B cell (primary cell): ENCODE data around the gene CST1. TPM values are rescaled to one million over a fixed set of nuclear protein-coding genes. Genes with fewer than 3 reads are reported as not detected.
"Not testable (repeated sequence)": the region's sequence is repeated elsewhere in the genome, so short reads cannot be mapped to it uniquely, and the experiment has no call there.

ENCODE experiments used
- ATAC-seq: fragments of 200-7000 bp; cut with Tn5 transposase; one replicate; pipeline ENCODE4 v1.10.0; 2021; ENCODE audit warnings: low read depth, mild to moderate bottlenecking, moderate number of reproducible peaks, moderate library complexity
- CTCF ChIA-PET: fragments of 350-600 bp; sonication (Branson Sonifier 250); formaldehyde crosslinking; loops from one replicate; lab custom pipeline; 2021; ENCODE audit warnings: antibody characterized with exemption, inconsistent platforms; lab: Charles Lee
- POLR2A ChIA-PET: fragments of 350-600 bp; sonication (Branson Sonifier 250); formaldehyde crosslinking; loops from one replicate; lab custom pipeline; 2021; ENCODE audit warnings: antibody characterized with exemption; lab: Charles Lee
- DNase-seq: peaks from one replicate; pipeline ENCODE4 v3.0.0; 2013
- H2AFZ ChIP-seq: 2 replicates; pipeline ENCODE4 v1.6.1; 2012; ENCODE audit warnings: mild to moderate bottlenecking, low read depth, low read length; ENCODE audit not compliant: insufficient read depth, poor library complexity, severe bottlenecking
- H3K27ac ChIP-seq, 2 donors: 1 replicate in 1 of 2; 2 replicates in 1 of 2; pipeline ENCODE4 v1.5.1; 2012 to 2013; ENCODE audit warnings: low read length in 2 of 2, mild to moderate bottlenecking in 2 of 2, moderate library complexity in 1 of 2
- H3K27me3 ChIP-seq, 4 experiments: fragments of 200-600 bp in 1 of 4; sonication (generic) in 1 of 4; replicated peaks in 1 of 4; 1 replicate in 2 of 4; 2 replicates in 2 of 4; pipeline versions ENCODE4 v1.6.1 to v1.7.0; 2013 to 2016; ENCODE audit warnings: low read length in 3 of 4, mild to moderate bottlenecking in 2 of 4, mixed read lengths in 1 of 4, moderate library complexity in 1 of 4; ENCODE audit not compliant: insufficient read depth in 4 of 4, control insufficient read depth in 3 of 4; ENCODE audit errors: control extremely low read depth in 1 of 4
- H3K36me3 ChIP-seq, 2 experiments: replicated peaks in 1 of 2; 1 replicate in 1 of 2; 2 replicates in 1 of 2; pipeline versions ENCODE4 v1.6.1 to v1.7.1; 2013; ENCODE audit warnings: low read length in 1 of 2; ENCODE audit not compliant: insufficient read depth in 2 of 2, control insufficient read depth in 1 of 2; ENCODE audit errors: control extremely low read depth in 1 of 2, extremely low read depth in 1 of 2
- H3K4me1 ChIP-seq, 2 donors: fragments of 200-600 bp in 1 of 2; sonication (generic) in 1 of 2; 1 replicate in 1 of 2; 2 replicates in 1 of 2; pipeline versions ENCODE4 v1.5.1 to v1.6.1; 2013 to 2017; ENCODE audit warnings: low read length in 2 of 2; ENCODE audit not compliant: control insufficient read depth in 2 of 2, insufficient read depth in 2 of 2
- H3K4me2 ChIP-seq: replicated peaks from 2 replicates; pipeline ENCODE3; 2012; ENCODE audit warnings: mild to moderate bottlenecking, low read depth, low read length; ENCODE audit not compliant: poor library complexity, severe bottlenecking
- H3K4me3 ChIP-seq, 5 experiments: fragments of 200-600 bp in 1 of 5; sonication (generic) in 1 of 5; 1 replicate in 3 of 5; 2 replicates in 2 of 5; pipeline versions ENCODE4 v1.5.1 to v1.7.0; 2011 to 2016; ENCODE audit warnings: low read length in 4 of 5, mild to moderate bottlenecking in 4 of 5, low read depth in 2 of 5, control low read depth in 1 of 5, moderate library complexity in 1 of 5; ENCODE audit not compliant: insufficient read depth in 1 of 5; ENCODE audit errors: control extremely low read depth in 1 of 5, extremely low read depth in 1 of 5
- H3K79me2 ChIP-seq: fragments of 200-600 bp; sonication (generic); one replicate; pipeline ENCODE4 v1.6.0; 2016; ENCODE audit warnings: low read length; ENCODE audit not compliant: control insufficient read depth, insufficient read depth
- H3K9ac ChIP-seq: fragments of 200-600 bp; sonication (generic); 2 replicates; pipeline ENCODE4 v1.6.1; 2017; ENCODE audit warnings: mild to moderate bottlenecking, low read length, moderate library complexity
- H3K9me3 ChIP-seq, 3 donors: one replicate each; pipeline versions ENCODE4 v1.6.1 to v1.7.1; 2013; ENCODE audit warnings: low read length in 2 of 3; ENCODE audit not compliant: control insufficient read depth in 2 of 3, insufficient read depth in 1 of 3; ENCODE audit errors: control extremely low read depth in 1 of 3
- H4K20me1 ChIP-seq: 2 replicates; pipeline ENCODE4 v1.6.0; 2012; ENCODE audit warnings: mild to moderate bottlenecking, low read length; ENCODE audit not compliant: insufficient read depth, control insufficient read depth, poor library complexity, severe bottlenecking
- H3K27ac Mint-ChIP-seq: one replicate; pipeline ENCODE4 v1.8.0; 2021; ENCODE audit warnings: mixed read lengths
- H3K27me3 Mint-ChIP-seq: one replicate; pipeline ENCODE4 v1.8.0; 2021; ENCODE audit warnings: mixed read lengths
- H3K4me1 Mint-ChIP-seq: one replicate; pipeline ENCODE4 v1.8.0; 2021; ENCODE audit warnings: mixed read lengths
- H3K4me3 Mint-ChIP-seq: one replicate; pipeline ENCODE4 v1.8.0; 2021; ENCODE audit warnings: mixed read lengths
- H3K9me3 Mint-ChIP-seq: one replicate; pipeline ENCODE4 v1.8.0; 2022; ENCODE audit warnings: mixed read lengths; ENCODE audit not compliant: insufficient read depth
- EZH2 ChIP-seq: IDR thresholded peaks from 2 replicates; pipeline ENCODE4 v1.6.1; 2012; ENCODE audit warnings: borderline replicate concordance, low read depth, mild to moderate bottlenecking, moderate library complexity, low read length; ENCODE audit not compliant: insufficient read depth, poor library complexity, severe bottlenecking
- WGBS: methylation state at CpG from one replicate; pipeline ENCODE4 v1.1.5; 2013; ENCODE audit warnings: missing lambda C conversion rate; ENCODE audit not compliant: insufficient coverage; 5-methylcytosine and 5-hydroxymethylcytosine counted together
- intact Hi-C: fragments of 100-400 bp; cut with micrococcal nuclease; formaldehyde crosslinking; loops from one replicate; pipeline ENCODE4 v1.10.0; 2022
- polyA plus RNA-seq: library from polyadenylated mRNA; depleted of rRNA; stranded (reverse); fragments of >200 nt; gene quantifications from 2 replicates; pipeline ENCODE4 v1.2.3, GENCODE V29; 2012
- total RNA-seq, 2 donors: library from RNA; stranded (reverse); fragments of 120-200 nt in 1 of 2; gene quantifications; 1 replicate in 1 of 2; 2 replicates in 1 of 2; pipeline versions ENCODE4 v1.2.3 to v1.2.4, GENCODE V29; 2013 to 2022
- TF ChIP-seq, protein P1 (sequence below): fragments of 200-600 bp; IDR thresholded peaks from one replicate; pipeline ENCODE4 v1.8.0; 2022; ENCODE audit warnings: antibody characterized with exemption, mild to moderate bottlenecking

Gene CST1
- total and polyA plus RNA-seq, 2 donors (not counting 1 experiment from before 2014, with no cell fraction given), result not detected

GRCh38 chr20:23755131-23755611 lies 4.4 kb upstream of the CST1 start:
- not testable (repeated sequence) for H3K27ac Mint-ChIP-seq

DNA sequence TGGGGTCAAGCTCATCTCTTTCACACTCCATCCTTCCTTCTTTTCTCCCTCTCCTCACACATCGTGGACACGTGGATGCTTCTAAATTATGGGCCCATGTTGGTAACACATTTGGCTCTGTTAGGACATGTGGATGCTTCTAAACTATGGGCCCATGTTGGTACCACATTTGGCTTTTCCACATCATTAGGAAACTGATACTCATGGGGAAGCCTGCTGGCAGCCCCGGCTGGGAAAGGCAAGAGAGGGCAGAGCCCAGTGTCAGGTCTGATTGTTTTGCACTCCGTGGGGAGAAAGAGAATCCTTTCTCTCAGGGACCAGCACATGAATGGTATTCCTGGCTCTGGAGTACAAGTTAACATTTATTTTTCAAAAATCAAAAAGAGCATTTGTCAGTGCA lies 4.0 kb upstream of the CST1 start:
- WGBS, result no CpG with 5 or more reads among the region's 4 CpGs
- H3K4me2 ChIP-seq, result no peak overlapping the region

More at GRCh38 chr20:23755131-23755611, 4.4 kb upstream of the CST1 start:
- H3K4me2 ChIP-seq, H3K4me3 Mint-ChIP-seq, H3K27me3 Mint-ChIP-seq, H3K4me3 ChIP-seq, DNase-seq, ATAC-seq, CTCF ChIA-PET, H3K36me3 ChIP-seq, H3K4me1 Mint-ChIP-seq, H3K27ac ChIP-seq, H3K27me3 ChIP-seq, intact Hi-C loops, POLR2A ChIA-PET, H2AFZ ChIP-seq, H3K9me3 ChIP-seq, H3K79me2 ChIP-seq, H3K9ac ChIP-seq, H3K4me1 ChIP-seq, H4K20me1 ChIP-seq, H3K9me3 Mint-ChIP-seq: not testable (repeated sequence)
- 100% methylated on average over 3 of the region's 3 CpGs for WGBS

More for the DNA sequence above, 4.0 kb upstream of the CST1 start:
- Histone ChIP-seq H3K9me3 (no peaks in the 10 kb centered on the region), H3K4me1 (no peaks in the 10 kb centered on the region), H3K9ac (no peak overlapping the region), H3K27ac (no peak overlapping the region), H4K20me1 (no peaks in the 10 kb centered on the region), H3K4me3 (no peak overlapping the region), H3K79me2 (no peaks in the 10 kb centered on the region), H3K36me3 (no peaks in the 10 kb centered on the region), H3K27me3 (no peaks in the 10 kb centered on the region), H2AFZ (no peak overlapping the region)
- no peak for DNase-seq
- TF ChIP-seq EZH2, result no peak
- TF ChIP-seq, protein P1, sequence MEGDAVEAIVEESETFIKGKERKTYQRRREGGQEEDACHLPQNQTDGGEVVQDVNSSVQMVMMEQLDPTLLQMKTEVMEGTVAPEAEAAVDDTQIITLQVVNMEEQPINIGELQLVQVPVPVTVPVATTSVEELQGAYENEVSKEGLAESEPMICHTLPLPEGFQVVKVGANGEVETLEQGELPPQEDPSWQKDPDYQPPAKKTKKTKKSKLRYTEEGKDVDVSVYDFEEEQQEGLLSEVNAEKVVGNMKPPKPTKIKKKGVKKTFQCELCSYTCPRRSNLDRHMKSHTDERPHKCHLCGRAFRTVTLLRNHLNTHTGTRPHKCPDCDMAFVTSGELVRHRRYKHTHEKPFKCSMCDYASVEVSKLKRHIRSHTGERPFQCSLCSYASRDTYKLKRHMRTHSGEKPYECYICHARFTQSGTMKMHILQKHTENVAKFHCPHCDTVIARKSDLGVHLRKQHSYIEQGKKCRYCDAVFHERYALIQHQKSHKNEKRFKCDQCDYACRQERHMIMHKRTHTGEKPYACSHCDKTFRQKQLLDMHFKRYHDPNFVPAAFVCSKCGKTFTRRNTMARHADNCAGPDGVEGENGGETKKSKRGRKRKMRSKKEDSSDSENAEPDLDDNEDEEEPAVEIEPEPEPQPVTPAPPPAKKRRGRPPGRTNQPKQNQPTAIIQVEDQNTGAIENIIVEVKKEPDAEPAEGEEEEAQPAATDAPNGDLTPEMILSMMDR, result no peak
- H3K27ac Mint-ChIP-seq, result no peak overlapping the region
- no peaks in the 10 kb centered on the region for H3K4me1 Mint-ChIP-seq
- peaks cover 10% of the 10 kb centered on the region for H3K27me3 Mint-ChIP-seq
- intact Hi-C loops, result no loop called here
- CTCF ChIA-PET, result interaction anchor here (0.8 kb wide), 1 partner anchor 11 kb away, joined by 3 read pairs; no protein-coding TSS in a partner anchor
- H3K4me3 Mint-ChIP-seq, result no peak overlapping the region
- POLR2A ChIA-PET, result no interaction called here
- no peak for ATAC-seq
- H3K9me3 Mint-ChIP-seq, result no peaks in the 10 kb centered on the region
